ENCODE data around the gene RASGEF1B. TPM values are rescaled to one million over a fixed set of nuclear protein-coding genes. Genes with fewer than 3 reads are reported as not detected.

RASGEF1B gene
- total RNA-seq, 1 experiment from 2014 or later, result 5.5 TPM

- in situ Hi-C loops (cut with HindIII; ENCODE audit: low pct_unique_long_range_greater_than_20kb, low sequenced_read_pairs), result no loop called here
- no peak for DNase-seq (ENCODE audit: low read depth)
Measured at GRCh38 chr4:81449015-81449414, 22.7 kb downstream of the RASGEF1B start.

GRCh38 chr4:81447566-81448229, 24.0 kb downstream of the RASGEF1B start:
- in situ Hi-C loops (cut with HindIII; ENCODE audit: low pct_unique_long_range_greater_than_20kb, low sequenced_read_pairs), result no loop called here
- no peak for DNase-seq (ENCODE audit: low read depth)

GRCh38 chr4:81446634-81447033, 25.1 kb downstream of the RASGEF1B start:
- no peak for DNase-seq (ENCODE audit: low read depth)
- in situ Hi-C loops (cut with HindIII; ENCODE audit: low pct_unique_long_range_greater_than_20kb, low sequenced_read_pairs), result no loop called here

GRCh38 chr4:81445196-81445595, 26.5 kb downstream of the RASGEF1B start:
- no peak for DNase-seq (ENCODE audit: low read depth)
- in situ Hi-C loops (cut with HindIII; ENCODE audit: low pct_unique_long_range_greater_than_20kb, low sequenced_read_pairs), result no loop called here

GRCh38 chr4:81442484-81443085, 29.1 kb downstream of the RASGEF1B start:
- no peak for DNase-seq (ENCODE audit: low read depth)
- in situ Hi-C loops (cut with HindIII; ENCODE audit: low pct_unique_long_range_greater_than_20kb, low sequenced_read_pairs), result no loop called here

GRCh38 chr4:81440949-81441348, 30.8 kb downstream of the RASGEF1B start:
- DNase-seq (ENCODE audit: low read depth), result no peak
- in situ Hi-C loops (cut with HindIII; ENCODE audit: low pct_unique_long_range_greater_than_20kb, low sequenced_read_pairs), result no loop called here

- in situ Hi-C loops (cut with HindIII; ENCODE audit: low pct_unique_long_range_greater_than_20kb, low sequenced_read_pairs), result no loop called here
- DNase-seq (ENCODE audit: low read depth), result no peak
Measured at GRCh38 chr4:81436941-81437574, 34.6 kb downstream of the RASGEF1B start.

- DNase-seq (ENCODE audit: low read depth), result no peak
- in situ Hi-C loops (cut with HindIII; ENCODE audit: low pct_unique_long_range_greater_than_20kb, low sequenced_read_pairs), result no loop called here
Measured at GRCh38 chr4:81436096-81436495, 35.6 kb downstream of the RASGEF1B start.

- no peak for DNase-seq (ENCODE audit: low read depth)
Measured at GRCh38 chr4:81432825-81433224, 38.9 kb downstream of the RASGEF1B start.

GRCh38 chr4:81431971-81432370, 39.7 kb downstream of the RASGEF1B start:
- in situ Hi-C loops (cut with HindIII; ENCODE audit: low pct_unique_long_range_greater_than_20kb, low sequenced_read_pairs), result no loop called here
- DNase-seq (ENCODE audit: low read depth), result no peak

More at GRCh38 chr4:81432825-81433224, 38.9 kb downstream of the RASGEF1B start:
- in situ Hi-C loops (cut with HindIII; ENCODE audit: low pct_unique_long_range_greater_than_20kb, low sequenced_read_pairs), result no loop called here

GRCh38 chr4:81429607-81430006, 42.1 kb downstream of the RASGEF1B start:
- DNase-seq (ENCODE audit: low read depth), result no peak
- in situ Hi-C loops (cut with HindIII; ENCODE audit: low pct_unique_long_range_greater_than_20kb, low sequenced_read_pairs), result no loop called here

- in situ Hi-C loops (cut with HindIII; ENCODE audit: low pct_unique_long_range_greater_than_20kb, low sequenced_read_pairs), result no loop called here
- no peak for DNase-seq (ENCODE audit: low read depth)
Measured at GRCh38 chr4:81429031-81429430, 42.7 kb downstream of the RASGEF1B start.

- in situ Hi-C loops (cut with HindIII; ENCODE audit: low pct_unique_long_range_greater_than_20kb, low sequenced_read_pairs), result no loop called here
Measured at GRCh38 chr4:81428002-81428401, 43.7 kb downstream of the RASGEF1B start.

GRCh38 chr4:81427344-81427821, 44.3 kb downstream of the RASGEF1B start:
- in situ Hi-C loops (cut with HindIII; ENCODE audit: low pct_unique_long_range_greater_than_20kb, low sequenced_read_pairs), result no loop called here
- no peak for DNase-seq (ENCODE audit: low read depth)

More at GRCh38 chr4:81428002-81428401, 43.7 kb downstream of the RASGEF1B start:
- DNase-seq (ENCODE audit: low read depth), result no peak

GRCh38 chr4:81426770-81427289, 44.9 kb downstream of the RASGEF1B start:
- no peak for DNase-seq (ENCODE audit: low read depth)
- in situ Hi-C loops (cut with HindIII; ENCODE audit: low pct_unique_long_range_greater_than_20kb, low sequenced_read_pairs), result no loop called here

- in situ Hi-C loops (cut with HindIII; ENCODE audit: low pct_unique_long_range_greater_than_20kb, low sequenced_read_pairs), result no loop called here
- no peak for DNase-seq (ENCODE audit: low read depth)
Measured at GRCh38 chr4:81424816-81425755, 46.6 kb downstream of the RASGEF1B start.

GRCh38 chr4:81424336-81424735, 47.4 kb downstream of the RASGEF1B start:
- DNase-seq (ENCODE audit: low read depth), result no peak
- in situ Hi-C loops (cut with HindIII; ENCODE audit: low pct_unique_long_range_greater_than_20kb, low sequenced_read_pairs), result no loop called here

- in situ Hi-C loops (cut with HindIII; ENCODE audit: low pct_unique_long_range_greater_than_20kb, low sequenced_read_pairs), result no loop called here
Measured at GRCh38 chr4:81422595-81422994, 49.1 kb downstream of the RASGEF1B start.

More at GRCh38 chr4:81422595-81422994, 49.1 kb downstream of the RASGEF1B start:
- no peak for DNase-seq (ENCODE audit: low read depth)

Data from Caki2 (cell line).